Stimulated activated CD8-positive, alpha-beta memory T cell treated with anti-CD3 and anti-CD28 coated beads, Interleukin-15, amount 100 ng/mL, for 1 hour (primary cell): ENCODE results near the gene PDZRN3.
"Not testable (repeated sequence)": the region's sequence is repeated elsewhere in the genome, so short reads cannot be mapped to it uniquely, and the experiment has no call there.

ENCODE experiments used
- DNase-seq: peaks from one replicate; pipeline ENCODE4 v3.0.0-alpha.2; 2020; ENCODE audit warnings: low read depth

Gene PDZRN3

GRCh38 chr3:73586628-73587027, 38.1 kb downstream of the PDZRN3 start:
- no peak for DNase-seq

GRCh38 chr3:73586190-73586589, 38.6 kb downstream of the PDZRN3 start:
- no peak for DNase-seq

- no peak for DNase-seq
Observed at GRCh38 chr3:73584873-73585272, 39.9 kb downstream of the PDZRN3 start.

GRCh38 chr3:73582535-73582934, 42.2 kb downstream of the PDZRN3 start:
- DNase-seq: no peak

- no peak for DNase-seq
Observed at GRCh38 chr3:73581134-73581846, 43.5 kb downstream of the PDZRN3 start.

- DNase-seq: no peak
Observed at GRCh38 chr3:73580343-73580742, 44.4 kb downstream of the PDZRN3 start.

GRCh38 chr3:73577704-73578103, 47.0 kb downstream of the PDZRN3 start:
- DNase-seq: no peak

GRCh38 chr3:73576999-73577461, 47.7 kb downstream of the PDZRN3 start:
- DNase-seq: no peak

GRCh38 chr3:73575953-73576352, 48.8 kb downstream of the PDZRN3 start:
- DNase-seq: no peak

- no peak for DNase-seq
Observed at GRCh38 chr3:73575519-73575918, 49.2 kb downstream of the PDZRN3 start.

GRCh38 chr3:73573204-73573603, 51.5 kb downstream of the PDZRN3 start:
- DNase-seq: no peak

- no peak for DNase-seq
Observed at GRCh38 chr3:73572368-73572767, 52.4 kb downstream of the PDZRN3 start.

GRCh38 chr3:73571238-73571794, 53.4 kb downstream of the PDZRN3 start:
- no peak for DNase-seq

- DNase-seq: no peak
Observed at GRCh38 chr3:73569246-73569760, 55.4 kb downstream of the PDZRN3 start.

- DNase-seq: no peak
Observed at GRCh38 chr3:73568371-73568862, 56.3 kb downstream of the PDZRN3 start.

GRCh38 chr3:73565374-73565773, 59.4 kb downstream of the PDZRN3 start:
- DNase-seq: not testable (repeated sequence)

GRCh38 chr3:73563896-73564582, 60.7 kb downstream of the PDZRN3 start:
- no peak for DNase-seq

- no peak for DNase-seq
Observed at GRCh38 chr3:73561494-73561893, 63.2 kb downstream of the PDZRN3 start.

- no peak for DNase-seq
Observed at GRCh38 chr3:73559749-73560148, 65.0 kb downstream of the PDZRN3 start.

- no peak for DNase-seq
Observed at GRCh38 chr3:73558727-73559075, 66.0 kb downstream of the PDZRN3 start.

GRCh38 chr3:73557986-73558726, 66.6 kb downstream of the PDZRN3 start:
- no peak for DNase-seq
